Activated T-helper 1 cell treated with Interleukin-2 at 50 U/mL for 16 hours (primary cell): ENCODE measurements around the gene TMEM121.

Experiments
- DNase-seq: peaks from one replicate; pipeline ENCODE4 v3.0.0-alpha.2; 2020; ENCODE audit warnings: low read depth

The TMEM121 gene

GRCh38 chr14:105487449-105487985 is 38.9 kb upstream of the TMEM121 start:
- peak; percentile 65 for DNase-seq

- DNase-seq, result no peak
These were observed 38.2 kb upstream of the TMEM121 start for GRCh38 chr14:105487986-105488777.

GRCh38 chr14:105488781-105489541 is 37.4 kb upstream of the TMEM121 start:
- no peak for DNase-seq

- peak; percentile 81 for DNase-seq
These were observed 36.7 kb upstream of the TMEM121 start for GRCh38 chr14:105489542-105490266.

GRCh38 chr14:105490267-105490571 is 36.2 kb upstream of the TMEM121 start:
- DNase-seq, result no peak

- peak; percentile 98 for DNase-seq
These were observed 35.6 kb upstream of the TMEM121 start, which contains the start of gene TEDC1 for GRCh38 chr14:105490572-105491365. TSS of gene TEDC1 (plus strand) at chr14:105491246. CDS start at chr14:105491376, 130 bp downstream.

GRCh38 chr14:105491366-105491973 is 34.9 kb upstream of the TMEM121 start:
- DNase-seq, result peak; percentile 70

- DNase-seq, result no peak
These were observed 34.1 kb upstream of the TMEM121 start for GRCh38 chr14:105492031-105492970.

GRCh38 chr14:105492971-105493871 is 33.2 kb upstream of the TMEM121 start:
- no peak for DNase-seq

- DNase-seq, result no peak
These were observed 32.3 kb upstream of the TMEM121 start for GRCh38 chr14:105493921-105494605.

- no peak for DNase-seq
These were observed 31.8 kb upstream of the TMEM121 start for GRCh38 chr14:105494606-105494929.

GRCh38 chr14:105495101-105495989 is 31.0 kb upstream of the TMEM121 start:
- no peak for DNase-seq

- DNase-seq, result no peak
These were observed 30.2 kb upstream of the TMEM121 start for GRCh38 chr14:105495990-105496830.

- DNase-seq, result no peak
These were observed 29.4 kb upstream of the TMEM121 start for GRCh38 chr14:105496831-105497591.

- no peak for DNase-seq
These were observed 28.5 kb upstream of the TMEM121 start for GRCh38 chr14:105497671-105498429.
